Measurements from ENCODE around the gene TMC7. TPM values are rescaled to one million over a fixed set of nuclear protein-coding genes. Genes with fewer than 3 reads are reported as not detected.

The TMC7 gene
- total RNA-seq (2021), result 0.59 and 0.82 TPM in 2 replicates
- Bru-seq, nascent RNA, result percentile 27 among the genes with signal in this experiment
- BruChase-seq, experiment 1, labeled RNA remaining after a 2-hour chase, result percentile 22 among the genes with signal in this experiment
- BruChase-seq, experiment 2, labeled RNA remaining after a 6-hour chase, result percentile 31 among the genes with signal in this experiment
- long read RNA-seq, partial matches to known transcripts, result 0 of 2 reads
- long read RNA-seq, other reads (novel, unspliced or antisense), result 1 of 2 reads

DNA sequence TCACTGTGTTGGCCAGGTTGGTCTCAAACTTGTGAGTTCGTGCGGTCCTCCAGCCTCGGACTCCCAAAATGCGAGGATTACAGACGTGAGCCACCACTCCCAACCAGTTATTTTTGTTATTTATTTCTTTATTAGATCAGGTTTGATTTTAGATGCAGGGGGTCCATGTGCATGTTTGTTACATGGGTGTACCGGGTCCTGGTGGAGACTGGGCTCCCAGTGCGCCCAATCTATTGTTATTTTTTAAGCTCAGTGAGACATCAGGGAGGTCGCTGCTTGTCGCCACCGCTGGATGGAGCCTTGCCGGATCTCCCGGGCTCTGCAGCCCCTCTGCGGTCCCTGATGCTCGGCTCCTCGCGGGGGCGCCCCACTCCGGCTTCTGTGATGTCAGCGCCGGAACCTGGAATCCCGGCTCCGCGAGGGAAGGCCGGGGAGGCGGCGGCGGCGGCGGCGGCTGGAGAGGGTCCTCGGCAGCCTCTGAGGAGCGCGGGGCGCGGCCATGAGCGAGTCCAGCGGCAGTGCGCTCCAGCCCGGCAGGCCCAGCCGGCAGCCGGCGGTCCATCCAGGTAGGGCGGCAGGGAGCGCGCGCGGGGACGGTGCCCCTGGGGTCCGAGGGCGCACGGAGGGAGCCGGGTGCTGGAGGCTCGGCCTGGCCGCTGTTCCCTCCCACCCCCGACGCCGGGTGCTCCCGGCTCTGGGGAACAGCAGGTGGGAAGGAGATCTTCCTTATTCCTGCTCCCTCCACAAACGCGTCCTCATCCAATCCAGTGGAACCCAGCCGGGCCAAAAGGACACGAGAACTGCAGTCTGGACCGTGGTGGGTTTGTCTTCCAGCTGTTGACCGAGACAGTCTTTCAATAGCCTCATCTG, at the start of gene TMC7:
TMC7 (plus strand) TSS at position 370 of the 870 bp plus-strand sequence; CDS start at position 500, 130 bp downstream.
- no peaks in the 10 kb centered on the region for H3K9me3 ChIP-seq (ENCODE audit: low read depth, low read length, poor library complexity, severe bottlenecking)
- peak within 1 kb of the TSS; percentile 59 for H3K4me3 ChIP-seq (ENCODE audit: low read depth, low read length, poor library complexity, severe bottlenecking)
- no peaks in the 10 kb centered on the region for H3K4me1 ChIP-seq (ENCODE audit: insufficient read depth, low read length, poor library complexity, severe bottlenecking)
- TF ChIP-seq, protein P1, sequence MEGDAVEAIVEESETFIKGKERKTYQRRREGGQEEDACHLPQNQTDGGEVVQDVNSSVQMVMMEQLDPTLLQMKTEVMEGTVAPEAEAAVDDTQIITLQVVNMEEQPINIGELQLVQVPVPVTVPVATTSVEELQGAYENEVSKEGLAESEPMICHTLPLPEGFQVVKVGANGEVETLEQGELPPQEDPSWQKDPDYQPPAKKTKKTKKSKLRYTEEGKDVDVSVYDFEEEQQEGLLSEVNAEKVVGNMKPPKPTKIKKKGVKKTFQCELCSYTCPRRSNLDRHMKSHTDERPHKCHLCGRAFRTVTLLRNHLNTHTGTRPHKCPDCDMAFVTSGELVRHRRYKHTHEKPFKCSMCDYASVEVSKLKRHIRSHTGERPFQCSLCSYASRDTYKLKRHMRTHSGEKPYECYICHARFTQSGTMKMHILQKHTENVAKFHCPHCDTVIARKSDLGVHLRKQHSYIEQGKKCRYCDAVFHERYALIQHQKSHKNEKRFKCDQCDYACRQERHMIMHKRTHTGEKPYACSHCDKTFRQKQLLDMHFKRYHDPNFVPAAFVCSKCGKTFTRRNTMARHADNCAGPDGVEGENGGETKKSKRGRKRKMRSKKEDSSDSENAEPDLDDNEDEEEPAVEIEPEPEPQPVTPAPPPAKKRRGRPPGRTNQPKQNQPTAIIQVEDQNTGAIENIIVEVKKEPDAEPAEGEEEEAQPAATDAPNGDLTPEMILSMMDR (conservative IDR thresholded peaks at IDR 0.05; ENCODE audit: low read depth, low read length), result peak; percentile 96
- no peak for TF ChIP-seq EZH2 (IDR thresholded peaks at IDR 0.05; ENCODE audit: borderline replicate concordance, low read depth, low read length, poor library complexity, severe bottlenecking)
- intact Hi-C loops (cut with micrococcal nuclease; ENCODE audit: unreplicated experiment), result loop anchor here (1.0 to 2.0 kb wide), 2 partner anchors 89 to 391 kb away; no protein-coding TSS in a partner anchor
- DNase-seq (ENCODE audit: low spot score), result peak; percentile 93
- no peaks in the 10 kb centered on the region for H3K36me3 ChIP-seq (ENCODE audit: insufficient read depth, low read length, poor library complexity, severe bottlenecking)
- CTCF ChIA-PET, result interaction anchor here (0.6 to 1.5 kb wide), 4 partner anchors 9 to 429 kb away, joined by 3 to 7 read pairs (median 4); no protein-coding TSS in a partner anchor
- H3K27ac ChIP-seq (ENCODE audit: low read depth, low read length, poor library complexity, severe bottlenecking), result no peak within 1 kb of the TSS
- no TSS peak for BruUV-seq (replicated peaks)
- POLR2A ChIA-PET (ENCODE audit: low non-redundant PET), result no interaction called here
- no peaks in the 10 kb centered on the region for H3K27me3 ChIP-seq (replicated peaks; ENCODE audit: insufficient read depth, low read depth, low read length, poor library complexity)

DNA sequence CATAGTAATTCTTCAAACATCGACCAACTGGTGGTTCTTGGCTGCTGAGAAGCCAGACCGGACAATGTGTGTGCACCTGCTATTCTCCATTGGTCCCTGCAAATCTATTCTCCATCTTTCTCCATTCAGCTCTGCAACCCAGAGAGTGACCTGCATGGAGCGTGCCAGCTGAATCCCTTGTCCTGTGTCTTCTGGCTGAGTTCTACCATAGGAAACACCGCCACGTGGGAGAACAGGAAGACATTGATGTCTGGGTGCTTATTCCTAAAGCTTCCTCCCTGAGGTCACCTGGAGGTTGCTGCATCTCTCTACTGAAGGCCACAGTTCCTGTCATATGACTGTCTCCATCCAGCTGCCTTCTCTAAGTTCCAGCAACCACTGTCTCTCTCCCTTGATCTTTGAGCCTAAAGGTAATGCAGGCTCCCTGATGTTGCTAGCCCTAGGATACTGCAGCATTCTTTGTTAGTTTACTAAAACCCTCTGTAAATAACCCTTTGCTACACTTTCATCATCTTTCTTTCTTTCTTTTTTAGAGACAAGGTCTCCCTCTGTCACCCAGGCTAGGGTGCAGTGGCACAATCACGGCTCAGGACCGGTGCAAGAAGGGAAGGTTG, 46.9 kb upstream of the TMC7 start:
- no peak for TF ChIP-seq EZH2 (IDR thresholded peaks at IDR 0.05; ENCODE audit: borderline replicate concordance, low read depth, low read length, poor library complexity, severe bottlenecking)
- TF ChIP-seq, protein P1 (conservative IDR thresholded peaks at IDR 0.05; ENCODE audit: low read depth, low read length), result no peak
- Histone ChIP-seq H3K36me3 (ENCODE audit: insufficient read depth, low read length, poor library complexity, severe bottlenecking) (no peaks in the 10 kb centered on the region), H3K27me3 (replicated peaks; ENCODE audit: insufficient read depth, low read depth, low read length, poor library complexity) (no peaks in the 10 kb centered on the region), H3K9me3 (ENCODE audit: low read depth, low read length, poor library complexity, severe bottlenecking) (no peaks in the 10 kb centered on the region), H3K27ac (ENCODE audit: low read depth, low read length, poor library complexity, severe bottlenecking) (no peak overlapping the region), H3K4me3 (ENCODE audit: low read depth, low read length, poor library complexity, severe bottlenecking) (no peak overlapping the region), H3K4me1 (ENCODE audit: insufficient read depth, low read length, poor library complexity, severe bottlenecking) (no peaks in the 10 kb centered on the region)
- BruUV-seq (replicated peaks), result no TSS peak
- CTCF ChIA-PET, result no interaction called here
- intact Hi-C loops (cut with micrococcal nuclease; ENCODE audit: unreplicated experiment), result no loop called here
- POLR2A ChIA-PET (ENCODE audit: low non-redundant PET), result interaction anchor here (0.7 kb wide), 1 partner anchor 34 kb away, joined by 5 read pairs; no protein-coding TSS in a partner anchor
- no peak for DNase-seq (ENCODE audit: low spot score)

DNA sequence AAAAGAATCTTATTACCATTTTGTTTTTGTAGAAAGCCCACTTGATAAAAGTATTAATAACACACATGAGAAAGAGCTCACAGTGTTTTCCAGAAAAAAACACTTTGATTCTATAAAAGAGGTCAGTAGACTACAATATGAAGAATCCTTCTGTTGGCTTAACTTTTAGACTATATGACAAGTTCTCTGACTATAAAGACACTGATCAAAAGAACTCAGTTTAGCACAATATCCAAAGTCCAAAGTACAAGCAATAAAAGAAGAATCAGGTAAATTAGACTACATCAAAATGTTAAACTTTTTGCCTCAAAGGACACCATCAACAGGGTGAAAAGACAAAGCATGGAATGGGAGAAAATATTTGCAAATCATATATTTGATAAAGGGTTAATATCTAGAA, 46.3 kb upstream of the TMC7 start:
- BruUV-seq (replicated peaks), result no TSS peak
- ChIA-PET CTCF (no interaction called here), POLR2A (ENCODE audit: low non-redundant PET) (interaction anchor here (0.7 kb wide), 1 partner anchor 34 kb away, joined by 5 read pairs; no protein-coding TSS in a partner anchor)
- Histone ChIP-seq H3K4me3 (ENCODE audit: low read depth, low read length, poor library complexity, severe bottlenecking) (no peak overlapping the region), H3K36me3 (ENCODE audit: insufficient read depth, low read length, poor library complexity, severe bottlenecking) (no peaks in the 10 kb centered on the region), H3K27me3 (replicated peaks; ENCODE audit: insufficient read depth, low read depth, low read length, poor library complexity) (no peaks in the 10 kb centered on the region), H3K27ac (ENCODE audit: low read depth, low read length, poor library complexity, severe bottlenecking) (no peak overlapping the region), H3K4me1 (ENCODE audit: insufficient read depth, low read length, poor library complexity, severe bottlenecking) (no peaks in the 10 kb centered on the region), H3K9me3 (ENCODE audit: low read depth, low read length, poor library complexity, severe bottlenecking) (no peaks in the 10 kb centered on the region)
- DNase-seq (ENCODE audit: low spot score), result no peak
- intact Hi-C loops (cut with micrococcal nuclease; ENCODE audit: unreplicated experiment), result no loop called here
- TF ChIP-seq, protein P1 (conservative IDR thresholded peaks at IDR 0.05; ENCODE audit: low read depth, low read length), result no peak
- TF ChIP-seq EZH2 (IDR thresholded peaks at IDR 0.05; ENCODE audit: borderline replicate concordance, low read depth, low read length, poor library complexity, severe bottlenecking), result no peak

All from A673 (cell line).